ENCODE measurements around the gene AKR1B15. TPM values are rescaled to one million over a fixed set of nuclear protein-coding genes. Genes with fewer than 3 reads are reported as not detected.
"Not testable (repeated sequence)": the region's sequence is repeated elsewhere in the genome, so short reads cannot be mapped to it uniquely, and the experiment has no call there.

The AKR1B15 gene
- total and polyA plus RNA-seq, 2 experiments from 2014 or later = 0.21 to 2.6 TPM

- Histone ChIP-seq H3K4me1 (ENCODE audit: low read depth) (no peaks in the 10 kb centered on the region), H3K27me3 (no peaks in the 10 kb centered on the region), H3K36me3 (no peaks in the 10 kb centered on the region), H3K4me3 (no peak overlapping the region), H3K27ac (no peak overlapping the region), H3K9me3 (ENCODE audit: low read depth) (no peaks in the 10 kb centered on the region)
- no peak for DNase-seq (ENCODE audit: low read depth in 1 of 2, low spot score in 1 of 2)
- TF ChIP-seq CTCF (IDR thresholded peaks at IDR 0.05; ENCODE audit: low read depth, low read length) = no peak
Measured at GRCh38 chr7:134514106-134514505, 34.8 kb upstream of the AKR1B15 start.

GRCh38 chr7:134514663-134515062 is 34.2 kb upstream of the AKR1B15 start:
- H3K27me3 ChIP-seq = no peaks in the 10 kb centered on the region
- DNase-seq (ENCODE audit: low read depth in 1 of 2, low spot score in 1 of 2) = peak; percentile 77 to 87
- no peaks in the 10 kb centered on the region for H3K4me1 ChIP-seq (ENCODE audit: low read depth)
- TF ChIP-seq CTCF (IDR thresholded peaks at IDR 0.05; ENCODE audit: low read depth, low read length) = peak; percentile 73
- no peak overlapping the region for H3K27ac ChIP-seq
- no peaks in the 10 kb centered on the region for H3K36me3 ChIP-seq
- H3K9me3 ChIP-seq (ENCODE audit: low read depth) = no peaks in the 10 kb centered on the region
- H3K4me3 ChIP-seq = no peak overlapping the region

- H3K4me1 ChIP-seq (ENCODE audit: low read depth) = no peaks in the 10 kb centered on the region
- peak in 1 of 2 donors; percentile 75 for DNase-seq (ENCODE audit: low read depth in 1 of 2, low spot score in 1 of 2)
- H3K36me3 ChIP-seq = no peaks in the 10 kb centered on the region
- H3K27me3 ChIP-seq = no peaks in the 10 kb centered on the region
- no peak for TF ChIP-seq CTCF (IDR thresholded peaks at IDR 0.05; ENCODE audit: low read depth, low read length)
- H3K4me3 ChIP-seq = no peak overlapping the region
- H3K27ac ChIP-seq = no peak overlapping the region
- no peaks in the 10 kb centered on the region for H3K9me3 ChIP-seq (ENCODE audit: low read depth)
Measured at GRCh38 chr7:134515569-134516468, 33.1 kb upstream of the AKR1B15 start.

GRCh38 chr7:134520130-134520529 is 28.8 kb upstream of the AKR1B15 start:
- no peaks in the 10 kb centered on the region for H3K27me3 ChIP-seq
- DNase-seq (ENCODE audit: low read depth in 1 of 2, low spot score in 1 of 2) = no peak
- no peak overlapping the region for H3K27ac ChIP-seq
- H3K9me3 ChIP-seq (ENCODE audit: low read depth) = no peaks in the 10 kb centered on the region
- peak; percentile 22 for TF ChIP-seq CTCF (IDR thresholded peaks at IDR 0.05; ENCODE audit: low read depth, low read length)
- no peaks in the 10 kb centered on the region for H3K4me1 ChIP-seq (ENCODE audit: low read depth)
- H3K4me3 ChIP-seq = no peak overlapping the region
- H3K36me3 ChIP-seq = no peaks in the 10 kb centered on the region

- TF ChIP-seq CTCF (IDR thresholded peaks at IDR 0.05; ENCODE audit: low read depth, low read length) = no peak
- Histone ChIP-seq H3K27ac (no peak overlapping the region), H3K9me3 (ENCODE audit: low read depth) (no peaks in the 10 kb centered on the region), H3K4me1 (ENCODE audit: low read depth) (no peaks in the 10 kb centered on the region), H3K27me3 (no peaks in the 10 kb centered on the region), H3K4me3 (no peak overlapping the region), H3K36me3 (no peaks in the 10 kb centered on the region)
- no peak for DNase-seq (ENCODE audit: low read depth in 1 of 2, low spot score in 1 of 2)
Measured at GRCh38 chr7:134522601-134523000, 26.3 kb upstream of the AKR1B15 start.

GRCh38 chr7:134525449-134525848 is 23.5 kb upstream of the AKR1B15 start:
- not testable (repeated sequence) for H3K4me1 ChIP-seq (ENCODE audit: low read depth); H3K27ac ChIP-seq; H3K36me3 ChIP-seq; H3K27me3 ChIP-seq; DNase-seq (ENCODE audit: low read depth in 1 of 2, low spot score in 1 of 2); H3K4me3 ChIP-seq; H3K9me3 ChIP-seq (ENCODE audit: low read depth)

GRCh38 chr7:134526552-134527248 is 22.2 kb upstream of the AKR1B15 start:
- not testable (repeated sequence) for H3K4me3 ChIP-seq; DNase-seq (ENCODE audit: low read depth in 1 of 2, low spot score in 1 of 2); H3K4me1 ChIP-seq (ENCODE audit: low read depth); H3K9me3 ChIP-seq (ENCODE audit: low read depth); H3K27me3 ChIP-seq; H3K36me3 ChIP-seq; H3K27ac ChIP-seq

Measured in cardiac muscle cell (in vitro differentiated cells and primary cell).